GM18511 (cell line): ENCODE results near the gene C5AR1.
"Not testable (repeated sequence)": the region's sequence is repeated elsewhere in the genome, so short reads cannot be mapped to it uniquely, and the experiment has no call there.

Experiments
- ATAC-seq: cut with Tn5 transposase; IDR thresholded peaks from one replicate; pipeline ENCODE4 v1.9.1; 2021; ENCODE audit warnings: mild to moderate bottlenecking, moderate library complexity; ENCODE audit not compliant: unreplicated experiment

Gene C5AR1

DNA sequence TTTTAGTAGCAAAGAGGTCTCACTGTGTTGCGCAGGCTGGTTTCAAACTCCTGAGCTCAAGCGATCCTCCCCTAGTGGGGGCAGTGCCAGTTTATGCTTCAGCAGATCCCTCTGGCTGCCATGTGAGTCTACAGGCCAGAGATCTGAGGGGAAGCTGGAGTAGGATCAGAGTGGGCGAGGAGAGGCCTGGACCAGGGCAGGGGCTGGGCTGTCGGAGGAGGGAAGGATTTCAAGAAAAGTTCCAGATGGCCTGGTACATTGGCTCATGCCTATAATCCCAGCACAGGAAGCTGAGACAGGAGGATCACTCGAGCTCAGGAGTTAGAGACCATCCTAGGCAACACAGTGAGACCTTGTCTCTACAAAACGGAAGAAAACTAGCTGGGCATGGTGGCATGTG, 49.3 kb downstream of the C5AR1 start:
- ATAC-seq = no peak

GRCh38 chr19:47362321-47362720, 52.7 kb downstream of the C5AR1 start:
- ATAC-seq = no peak

- ATAC-seq = no peak
Measured at GRCh38 chr19:47363758-47364531, 54.3 kb downstream of the C5AR1 start.

- not testable (repeated sequence) for ATAC-seq
Measured at GRCh38 chr19:47365455-47365854, 55.8 kb downstream of the C5AR1 start.

DNA sequence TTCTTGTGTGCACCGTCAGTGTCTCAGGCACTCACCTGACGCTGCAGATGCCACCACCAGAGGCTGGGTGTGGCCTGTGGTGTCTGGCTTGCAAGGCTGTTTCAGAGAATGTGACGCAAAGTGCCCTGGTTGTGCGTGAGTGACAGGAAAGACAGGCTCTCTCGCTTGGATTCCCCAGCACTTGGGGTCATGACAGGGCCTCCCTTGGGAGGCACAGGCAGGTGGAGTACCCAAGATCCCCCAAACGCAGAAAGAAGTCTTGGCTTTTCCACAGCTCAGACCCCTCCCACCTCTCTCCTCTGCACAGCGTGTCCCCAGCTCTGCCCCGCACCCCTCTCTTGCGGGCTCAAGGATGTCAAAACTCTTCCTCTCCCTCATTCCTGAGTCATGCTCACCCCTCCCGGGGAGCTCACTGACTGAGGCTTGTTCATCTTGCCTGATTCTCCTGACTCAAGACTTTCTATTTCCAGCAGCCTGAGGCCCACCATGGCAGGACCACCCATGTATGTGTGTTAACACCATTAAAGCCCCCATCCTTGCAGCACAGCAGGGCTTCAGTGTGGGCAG, 60.5 kb downstream of the C5AR1 start:
- ATAC-seq = no peak

GRCh38 chr19:47371261-47371660, 61.6 kb downstream of the C5AR1 start:
- ATAC-seq = no peak
